Hepatocyte (in vitro differentiated cells): ENCODE results near the gene SLC23A2.

ENCODE experiments used
- CTCF ChIP-seq: fragments of 200-600 bp; sonication (generic); IDR thresholded peaks from 2 replicates; pipeline ENCODE4 v1.5.1; 2016; ENCODE audit warnings: antibody characterized with exemption, mild to moderate bottlenecking; ENCODE audit not compliant: poor library complexity
- EZH2 ChIP-seq: fragments of 200-600 bp; sonication (generic); IDR thresholded peaks from 2 replicates; pipeline ENCODE4 v1.6.1; 2016; ENCODE audit warnings: antibody characterized with exemption, mild to moderate bottlenecking, borderline replicate concordance
- EZH2phosphoT487 ChIP-seq: fragments of 200-600 bp; sonication (generic); IDR thresholded peaks from one replicate; pipeline ENCODE4 v1.6.1; 2018; ENCODE audit warnings: antibody characterized with exemption, mild to moderate bottlenecking, low read depth, moderate library complexity; ENCODE audit not compliant: unreplicated experiment, severe bottlenecking

DNA sequence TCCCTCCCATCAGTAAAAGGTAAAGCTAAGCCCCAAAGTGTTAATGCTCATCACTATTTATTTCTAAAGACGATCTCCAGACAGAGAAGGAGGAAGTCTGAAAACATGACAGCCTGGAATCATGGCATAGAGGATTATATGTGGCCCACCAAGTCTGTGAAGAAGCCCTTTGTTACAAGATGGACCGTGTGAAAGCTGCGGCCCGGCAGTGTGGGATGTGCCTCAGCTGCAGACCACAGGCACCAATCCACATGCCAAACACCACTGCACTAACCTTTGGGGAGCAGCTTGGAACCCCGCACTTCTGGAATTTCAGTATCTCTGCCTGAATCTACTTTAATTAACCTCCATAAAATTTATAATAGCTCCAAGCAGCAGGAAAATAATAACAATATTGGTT lies 90.4 kb downstream of the SLC23A2 start:
- TF ChIP-seq CTCF (no peak), EZH2phosphoT487 (no peak), EZH2 (no peak)
